ENCODE measurements around the gene RNF125.

RNF125 gene

GRCh38 chr18:32025744-32026143 is 7.1 kb downstream of the RNF125 start:
- no peak overlapping the region for H3K4me3 ChIP-seq (ENCODE audit: low read depth, low read length)
- no peaks in the 10 kb centered on the region for H3K79me2 ChIP-seq (ENCODE audit: control insufficient read depth, insufficient read depth, low read length, unreplicated experiment)
- no peak overlapping the region for H2AFZ ChIP-seq (ENCODE audit: low read length, unreplicated experiment)
- no peaks in the 10 kb centered on the region for H3K4me1 ChIP-seq (ENCODE audit: control insufficient read depth, insufficient read depth, low read length, unreplicated experiment)
- H3K36me3 ChIP-seq (ENCODE audit: insufficient read depth, low read length), result no peaks in the 10 kb centered on the region
- no peaks in the 10 kb centered on the region for H3K27me3 ChIP-seq (ENCODE audit: insufficient read depth, low read length)
- no peak overlapping the region for H3K27ac ChIP-seq (ENCODE audit: low read depth, low read length)

DNA sequence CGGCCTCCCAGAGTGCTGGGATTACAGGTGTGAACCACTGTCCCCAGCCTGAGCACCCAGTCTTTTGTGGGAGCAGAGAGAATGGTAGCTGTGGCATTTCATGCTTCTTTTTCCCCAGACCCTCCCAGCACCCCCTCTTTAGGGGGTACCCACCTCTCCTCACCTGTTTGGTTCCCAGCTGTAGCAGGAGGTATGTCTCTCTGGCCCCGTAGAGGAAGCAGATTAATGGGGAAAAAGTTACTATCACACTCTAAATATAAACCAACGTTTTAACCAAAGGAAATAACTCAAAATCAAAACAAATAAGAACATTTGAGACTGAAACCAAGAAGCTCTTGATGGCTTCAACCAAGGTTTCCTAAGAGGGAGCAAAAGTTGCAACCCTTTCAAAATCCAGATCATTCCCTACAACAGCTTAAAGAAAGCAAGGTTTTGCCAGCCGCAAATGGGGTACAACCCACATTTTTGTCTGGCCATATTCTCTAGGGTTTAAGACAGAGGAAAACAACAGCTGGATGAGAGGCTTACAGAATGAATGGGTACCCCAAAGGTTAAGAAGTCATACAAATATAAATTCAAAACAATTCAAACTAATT is 8.0 kb downstream of the RNF125 start:
- no peaks in the 10 kb centered on the region for H3K79me2 ChIP-seq (ENCODE audit: control insufficient read depth, insufficient read depth, low read length, unreplicated experiment)
- H3K27ac ChIP-seq (ENCODE audit: low read depth, low read length), result no peak overlapping the region
- no peak overlapping the region for H3K4me3 ChIP-seq (ENCODE audit: low read depth, low read length)
- H3K27me3 ChIP-seq (ENCODE audit: insufficient read depth, low read length), result no peaks in the 10 kb centered on the region
- H2AFZ ChIP-seq (ENCODE audit: low read length, unreplicated experiment), result no peak overlapping the region
- no peaks in the 10 kb centered on the region for H3K4me1 ChIP-seq (ENCODE audit: control insufficient read depth, insufficient read depth, low read length, unreplicated experiment)
- no peaks in the 10 kb centered on the region for H3K36me3 ChIP-seq (ENCODE audit: insufficient read depth, low read length)

DNA sequence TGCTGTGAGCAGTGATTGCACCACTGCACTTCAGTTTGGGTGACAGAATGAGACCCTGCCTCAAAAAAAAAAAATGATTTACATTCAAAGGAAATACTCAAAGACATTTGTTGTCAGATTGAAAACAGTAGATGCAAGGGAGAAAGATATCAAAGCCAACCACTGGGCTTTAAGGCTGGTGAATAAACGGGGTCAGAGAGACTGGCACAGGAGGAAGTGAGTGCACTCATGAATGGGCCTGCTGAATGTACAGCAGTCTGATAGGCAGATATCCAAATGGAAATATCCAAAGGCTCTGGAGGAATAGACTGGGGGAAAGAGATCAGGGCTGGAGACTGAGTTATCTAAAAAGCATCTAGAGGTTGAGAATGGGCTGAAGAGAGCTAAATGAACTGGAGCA is 10.9 kb downstream of the RNF125 start:
- no peaks in the 10 kb centered on the region for H3K79me2 ChIP-seq (ENCODE audit: control insufficient read depth, insufficient read depth, low read length, unreplicated experiment)

DNA sequence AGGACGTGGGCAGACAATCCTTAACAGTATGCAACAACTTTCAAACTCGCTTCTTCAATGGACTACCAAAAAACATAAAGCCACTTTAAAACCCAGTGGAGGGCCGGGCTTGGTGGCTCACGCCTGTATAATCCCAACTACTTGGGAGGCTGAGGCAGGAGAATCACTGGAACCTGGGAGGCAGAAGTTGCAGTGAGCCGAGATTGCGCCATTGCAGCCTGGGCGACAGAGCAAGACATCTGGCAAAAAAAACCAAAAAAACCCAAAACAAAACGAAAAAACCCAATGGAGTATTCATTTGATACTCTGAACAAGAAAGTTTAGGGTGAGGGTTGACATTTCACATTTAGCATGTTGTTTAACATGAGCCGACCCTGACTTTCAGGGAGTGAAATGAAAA is 14.0 kb downstream of the RNF125 start:
- Histone ChIP-seq H3K27me3 (ENCODE audit: insufficient read depth, low read length) (no peaks in the 10 kb centered on the region), H3K4me1 (ENCODE audit: control insufficient read depth, insufficient read depth, low read length, unreplicated experiment) (no peaks in the 10 kb centered on the region), H3K4me3 (ENCODE audit: low read depth, low read length) (no peak overlapping the region), H3K79me2 (ENCODE audit: control insufficient read depth, insufficient read depth, low read length, unreplicated experiment) (no peaks in the 10 kb centered on the region), H3K36me3 (ENCODE audit: insufficient read depth, low read length) (no peaks in the 10 kb centered on the region), H2AFZ (ENCODE audit: low read length, unreplicated experiment) (no peak overlapping the region), H3K27ac (ENCODE audit: low read depth, low read length) (no peak overlapping the region)

More for the DNA sequence above, 10.9 kb downstream of the RNF125 start:
- Histone ChIP-seq H3K36me3 (ENCODE audit: insufficient read depth, low read length) (no peaks in the 10 kb centered on the region), H2AFZ (ENCODE audit: low read length, unreplicated experiment) (no peak overlapping the region), H3K27ac (ENCODE audit: low read depth, low read length) (no peak overlapping the region), H3K4me1 (ENCODE audit: control insufficient read depth, insufficient read depth, low read length, unreplicated experiment) (no peaks in the 10 kb centered on the region), H3K27me3 (ENCODE audit: insufficient read depth, low read length) (no peaks in the 10 kb centered on the region), H3K4me3 (ENCODE audit: low read depth, low read length) (no peak overlapping the region)

- Histone ChIP-seq H3K4me1 (ENCODE audit: control insufficient read depth, insufficient read depth, low read length, unreplicated experiment) (no peaks in the 10 kb centered on the region), H3K79me2 (ENCODE audit: control insufficient read depth, insufficient read depth, low read length, unreplicated experiment) (no peaks in the 10 kb centered on the region), H3K27me3 (ENCODE audit: insufficient read depth, low read length) (no peaks in the 10 kb centered on the region), H2AFZ (ENCODE audit: low read length, unreplicated experiment) (no peak overlapping the region), H3K4me3 (ENCODE audit: low read depth, low read length) (no peak overlapping the region), H3K27ac (ENCODE audit: low read depth, low read length) (no peak overlapping the region), H3K36me3 (ENCODE audit: insufficient read depth, low read length) (no peaks in the 10 kb centered on the region)
Measured at GRCh38 chr18:32036506-32037180, 18.0 kb downstream of the RNF125 start.

DNA sequence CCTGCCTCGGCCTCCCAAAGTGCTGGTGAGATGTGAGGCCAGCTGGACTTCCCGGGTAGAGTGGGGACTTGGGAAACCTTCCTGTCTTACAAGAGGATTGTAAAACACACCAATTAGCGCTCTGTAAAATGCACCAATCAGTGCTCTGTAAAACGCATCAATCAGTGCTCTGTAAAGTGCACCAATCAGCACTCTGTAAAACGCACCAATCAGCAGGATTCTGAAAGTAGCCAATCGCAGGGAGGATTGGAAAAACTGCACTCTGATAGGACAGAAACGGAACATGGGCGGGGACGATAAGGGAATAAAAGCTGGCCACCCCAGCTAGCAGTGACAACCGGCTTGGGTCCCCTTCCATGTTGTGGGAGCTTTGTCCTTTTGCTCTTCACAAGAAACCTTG is 19.0 kb downstream of the RNF125 start:
- Histone ChIP-seq H3K27ac (ENCODE audit: low read depth, low read length) (no peak overlapping the region), H3K79me2 (ENCODE audit: control insufficient read depth, insufficient read depth, low read length, unreplicated experiment) (no peaks in the 10 kb centered on the region), H2AFZ (ENCODE audit: low read length, unreplicated experiment) (no peak overlapping the region), H3K4me1 (ENCODE audit: control insufficient read depth, insufficient read depth, low read length, unreplicated experiment) (no peaks in the 10 kb centered on the region), H3K4me3 (ENCODE audit: low read depth, low read length) (no peak overlapping the region), H3K36me3 (ENCODE audit: insufficient read depth, low read length) (no peaks in the 10 kb centered on the region), H3K27me3 (ENCODE audit: insufficient read depth, low read length) (no peaks in the 10 kb centered on the region)

DNA sequence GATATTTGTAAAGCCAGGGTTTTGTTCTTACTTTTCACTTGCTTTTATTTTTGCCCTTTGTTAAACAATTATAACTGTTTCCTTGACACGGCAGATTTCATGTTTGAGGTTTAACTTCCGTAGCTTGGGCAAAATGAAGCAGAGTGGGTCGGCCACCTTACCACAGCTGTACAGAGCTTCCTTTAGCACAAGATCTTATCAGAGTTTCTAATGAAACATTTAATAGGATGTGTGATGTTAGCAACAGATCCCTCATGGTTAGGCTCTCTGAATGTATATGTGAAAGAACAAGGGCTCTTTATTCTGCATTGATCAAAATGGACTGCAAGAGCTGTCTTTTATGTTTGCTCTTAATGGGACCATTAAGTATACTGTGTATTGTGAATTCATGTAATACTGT is 22.3 kb downstream of the RNF125 start:
- Histone ChIP-seq H2AFZ (ENCODE audit: low read length, unreplicated experiment) (no peak overlapping the region), H3K27ac (ENCODE audit: low read depth, low read length) (no peak overlapping the region), H3K79me2 (ENCODE audit: control insufficient read depth, insufficient read depth, low read length, unreplicated experiment) (no peaks in the 10 kb centered on the region), H3K27me3 (ENCODE audit: insufficient read depth, low read length) (no peaks in the 10 kb centered on the region), H3K36me3 (ENCODE audit: insufficient read depth, low read length) (no peaks in the 10 kb centered on the region), H3K4me1 (ENCODE audit: control insufficient read depth, insufficient read depth, low read length, unreplicated experiment) (no peaks in the 10 kb centered on the region), H3K4me3 (ENCODE audit: low read depth, low read length) (no peak overlapping the region)

DNA sequence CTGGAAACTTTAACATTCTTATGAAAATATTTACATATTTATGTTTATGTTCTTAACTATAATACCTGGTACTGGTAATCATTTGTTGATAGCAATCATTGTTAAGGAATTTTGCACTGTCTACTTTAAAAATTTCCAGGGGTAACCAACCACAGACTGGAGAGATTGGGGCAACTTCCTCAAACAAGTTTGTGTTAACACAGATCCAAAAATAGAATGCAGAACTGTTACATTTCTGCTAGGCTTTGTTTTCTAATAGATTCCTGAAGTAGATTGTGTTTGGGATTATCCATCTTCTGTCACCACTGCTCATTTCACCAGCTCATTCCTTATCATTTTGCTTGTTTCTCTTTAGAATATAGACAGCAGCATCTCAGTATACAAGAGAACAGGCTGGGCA is 23.7 kb downstream of the RNF125 start:
- H3K4me3 ChIP-seq (ENCODE audit: low read depth, low read length), result no peak overlapping the region
- no peak overlapping the region for H2AFZ ChIP-seq (ENCODE audit: low read length, unreplicated experiment)
- H3K27ac ChIP-seq (ENCODE audit: low read depth, low read length), result no peak overlapping the region
- no peaks in the 10 kb centered on the region for H3K4me1 ChIP-seq (ENCODE audit: control insufficient read depth, insufficient read depth, low read length, unreplicated experiment)
- no peaks in the 10 kb centered on the region for H3K36me3 ChIP-seq (ENCODE audit: insufficient read depth, low read length)
- no peaks in the 10 kb centered on the region for H3K27me3 ChIP-seq (ENCODE audit: insufficient read depth, low read length)
- no peaks in the 10 kb centered on the region for H3K79me2 ChIP-seq (ENCODE audit: control insufficient read depth, insufficient read depth, low read length, unreplicated experiment)

- no peaks in the 10 kb centered on the region for H3K79me2 ChIP-seq (ENCODE audit: control insufficient read depth, insufficient read depth, low read length, unreplicated experiment)
- peak overlapping the region; percentile 45; the same call in 1 of the 2 replicates for H3K27ac ChIP-seq (ENCODE audit: low read depth, low read length)
- H2AFZ ChIP-seq (ENCODE audit: low read length, unreplicated experiment), result peak overlapping the region; percentile 16
- no peaks in the 10 kb centered on the region for H3K36me3 ChIP-seq (ENCODE audit: insufficient read depth, low read length)
- no peaks in the 10 kb centered on the region for H3K27me3 ChIP-seq (ENCODE audit: insufficient read depth, low read length)
- H3K4me3 ChIP-seq (ENCODE audit: low read depth, low read length), result no peak overlapping the region
- H3K4me1 ChIP-seq (ENCODE audit: control insufficient read depth, insufficient read depth, low read length, unreplicated experiment), result peaks cover 8% of the 10 kb centered on the region
Measured at GRCh38 chr18:32048507-32049091, 30.0 kb downstream of the RNF125 start.

- Histone ChIP-seq H3K27me3 (ENCODE audit: insufficient read depth, low read length) (no peaks in the 10 kb centered on the region), H3K79me2 (ENCODE audit: control insufficient read depth, insufficient read depth, low read length, unreplicated experiment) (no peaks in the 10 kb centered on the region), H3K36me3 (ENCODE audit: insufficient read depth, low read length) (no peaks in the 10 kb centered on the region), H3K4me3 (ENCODE audit: low read depth, low read length) (no peak overlapping the region), H3K4me1 (ENCODE audit: control insufficient read depth, insufficient read depth, low read length, unreplicated experiment) (peaks cover 8% of the 10 kb centered on the region), H3K27ac (ENCODE audit: low read depth, low read length) (peak overlapping the region; percentile 45; the same call in 1 of the 2 replicates), H2AFZ (ENCODE audit: low read length, unreplicated experiment) (no peak overlapping the region)
Measured at GRCh38 chr18:32049393-32050171, 31.0 kb downstream of the RNF125 start.

Measured in ACC112 (cell line).